Measurements from ENCODE around the gene PPP1R13B.

GRCh38 chr14:103833711-103834110, 13.7 kb downstream of the PPP1R13B start:
- TF ChIP-seq POLR2AphosphoS5 (IDR thresholded peaks at IDR 0.05; ENCODE audit: low read depth, low read length) (no peak), TAF1 (IDR thresholded peaks at IDR 0.05; ENCODE audit: borderline replicate concordance, insufficient read depth, low read length) (no peak), REST (IDR thresholded peaks at IDR 0.05; ENCODE audit: insufficient read depth in 1 of 2, low read depth in 2 of 2, low read length in 2 of 2) (no peak), SIN3A (IDR thresholded peaks at IDR 0.05; ENCODE audit: borderline replicate concordance, insufficient read depth, low read length) (no peak), FOXP2 (optimal IDR thresholded peaks at IDR 0.05; ENCODE audit: borderline replicate concordance, extremely low read depth, extremely low read length, insufficient read depth) (no peak)
